ENCODE measurements around the gene CAPN5.
"Not testable (repeated sequence)": the region's sequence is repeated elsewhere in the genome, so short reads cannot be mapped to it uniquely, and the experiment has no call there.

CAPN5 gene

GRCh38 chr11:77040889-77041288 is 25.9 kb upstream of the CAPN5 start:
- no peak overlapping the region for H3K9ac ChIP-seq (ENCODE audit: low read depth in 1 of 2, low read length in 2 of 2)
- H3K4me3 ChIP-seq (ENCODE audit: low read depth in 1 of 2, low read length in 2 of 2): no peak overlapping the region
- no peaks in the 10 kb centered on the region for H3K9me3 ChIP-seq (ENCODE audit: control insufficient read depth in 1 of 2, low read length in 2 of 2)
- H3K27me3 ChIP-seq (ENCODE audit: control insufficient read depth in 1 of 2, insufficient read depth in 2 of 2, low read length in 2 of 2): peaks cover 9 to 17% of the 10 kb centered on the region in 2 donors
- H3K36me3 ChIP-seq (ENCODE audit: control insufficient read depth in 1 of 2, insufficient read depth in 2 of 2, low read length in 2 of 2): no peaks in the 10 kb centered on the region
- H3K4me1 ChIP-seq (ENCODE audit: control insufficient read depth in 1 of 2, insufficient read depth in 2 of 2, low read length in 2 of 2): peaks cover 10 to 15% of the 10 kb centered on the region in 2 donors
- H3K27ac ChIP-seq (ENCODE audit: low read depth, low read length): no peak overlapping the region

DNA sequence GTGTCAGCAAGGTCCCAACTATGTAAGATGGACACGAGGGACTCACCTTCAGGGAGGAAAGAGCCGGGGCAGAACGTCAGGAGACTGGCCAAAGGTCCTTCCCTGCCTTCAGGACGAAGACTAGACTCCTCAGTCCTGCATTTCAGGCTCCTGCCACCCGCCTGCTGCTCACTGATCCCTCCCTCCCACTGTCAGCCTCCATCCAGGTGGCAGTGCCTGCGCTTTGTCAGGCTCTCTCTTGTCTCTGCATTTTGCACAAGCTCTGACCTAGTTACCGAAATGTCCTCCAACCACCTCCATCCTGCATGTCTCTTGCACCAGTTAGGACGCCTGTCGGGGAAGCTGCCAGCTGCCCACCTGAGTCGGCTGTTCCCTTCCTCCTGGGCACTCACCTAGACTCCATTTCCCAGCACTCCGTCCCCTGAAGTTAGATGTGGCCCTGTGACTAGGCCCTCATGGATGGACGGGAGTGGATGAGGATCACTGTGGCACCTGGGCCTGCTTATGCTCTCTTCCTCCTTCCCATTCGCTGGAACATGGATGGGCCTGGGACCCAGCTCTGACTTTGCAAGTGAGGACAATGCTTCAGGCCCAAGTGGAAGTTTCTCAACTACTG is 24.6 kb upstream of the CAPN5 start:
- Histone ChIP-seq H3K4me3 (ENCODE audit: low read depth in 1 of 2, low read length in 2 of 2) (no peak overlapping the region), H3K36me3 (ENCODE audit: control insufficient read depth in 1 of 2, insufficient read depth in 2 of 2, low read length in 2 of 2) (no peaks in the 10 kb centered on the region), H3K27ac (ENCODE audit: low read depth, low read length) (no peak overlapping the region), H3K9ac (ENCODE audit: low read depth in 1 of 2, low read length in 2 of 2) (no peak overlapping the region), H3K27me3 (ENCODE audit: control insufficient read depth in 1 of 2, insufficient read depth in 2 of 2, low read length in 2 of 2) (peaks cover 9 to 17% of the 10 kb centered on the region in 2 donors), H3K9me3 (ENCODE audit: control insufficient read depth in 1 of 2, low read length in 2 of 2) (no peaks in the 10 kb centered on the region), H3K4me1 (ENCODE audit: control insufficient read depth in 1 of 2, insufficient read depth in 2 of 2, low read length in 2 of 2) (peaks cover 10 to 22% of the 10 kb centered on the region in 2 donors)

DNA sequence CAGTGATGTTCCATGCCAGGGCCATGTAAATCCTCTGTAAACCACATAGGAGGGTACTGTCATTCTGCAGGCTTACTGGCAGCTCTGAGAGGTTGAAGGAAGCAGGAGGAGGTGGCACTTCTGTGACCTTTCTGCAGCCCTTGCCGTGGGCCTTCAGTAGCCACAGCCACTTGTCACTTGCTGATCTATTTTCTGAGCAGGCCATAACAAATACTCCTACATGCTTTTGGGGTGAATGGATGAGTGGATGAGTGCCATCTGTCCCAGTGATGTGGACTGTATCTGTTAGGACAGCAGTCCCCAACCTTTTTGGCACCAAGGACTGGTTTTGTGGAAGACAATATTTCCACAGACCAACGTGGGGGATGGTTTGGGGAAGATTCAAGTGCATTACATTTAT is 22.4 kb upstream of the CAPN5 start:
- H3K9me3 ChIP-seq (ENCODE audit: control insufficient read depth in 1 of 2, low read length in 2 of 2): no peaks in the 10 kb centered on the region
- no peak overlapping the region for H3K4me3 ChIP-seq (ENCODE audit: low read depth in 1 of 2, low read length in 2 of 2)
- no peak overlapping the region for H3K9ac ChIP-seq (ENCODE audit: low read depth in 1 of 2, low read length in 2 of 2)
- H3K27me3 ChIP-seq (ENCODE audit: control insufficient read depth in 1 of 2, insufficient read depth in 2 of 2, low read length in 2 of 2): peaks cover 6 to 8% of the 10 kb centered on the region in 2 donors
- H3K4me1 ChIP-seq (ENCODE audit: control insufficient read depth in 1 of 2, insufficient read depth in 2 of 2, low read length in 2 of 2): peaks cover 19% of the 10 kb centered on the region in 2 donors
- no peak overlapping the region for H3K27ac ChIP-seq (ENCODE audit: low read depth, low read length)
- no peaks in the 10 kb centered on the region for H3K36me3 ChIP-seq (ENCODE audit: control insufficient read depth in 1 of 2, insufficient read depth in 2 of 2, low read length in 2 of 2)

- Histone ChIP-seq H3K4me1 (ENCODE audit: control insufficient read depth in 1 of 2, insufficient read depth in 2 of 2, low read length in 2 of 2) (peaks cover 20 to 21% of the 10 kb centered on the region in 2 donors), H3K27me3 (ENCODE audit: control insufficient read depth in 1 of 2, insufficient read depth in 2 of 2, low read length in 2 of 2) (peaks cover 6 to 8% of the 10 kb centered on the region in 2 donors), H3K4me3 (ENCODE audit: low read depth in 1 of 2, low read length in 2 of 2) (no peak overlapping the region), H3K27ac (ENCODE audit: low read depth, low read length) (no peak overlapping the region), H3K36me3 (ENCODE audit: control insufficient read depth in 1 of 2, insufficient read depth in 2 of 2, low read length in 2 of 2) (no peaks in the 10 kb centered on the region), H3K9ac (ENCODE audit: low read depth in 1 of 2, low read length in 2 of 2) (no peak overlapping the region), H3K9me3 (ENCODE audit: control insufficient read depth in 1 of 2, low read length in 2 of 2) (no peaks in the 10 kb centered on the region)
Measured at GRCh38 chr11:77044886-77045285, 21.9 kb upstream of the CAPN5 start.

GRCh38 chr11:77046060-77046501 is 20.7 kb upstream of the CAPN5 start:
- H3K27ac ChIP-seq (ENCODE audit: low read depth, low read length): no peak overlapping the region
- peak overlapping the region; percentile 11 to 27 for H3K9ac ChIP-seq (ENCODE audit: low read depth in 1 of 2, low read length in 2 of 2)
- no peaks in the 10 kb centered on the region for H3K36me3 ChIP-seq (ENCODE audit: control insufficient read depth in 1 of 2, insufficient read depth in 2 of 2, low read length in 2 of 2)
- peaks cover 20 to 21% of the 10 kb centered on the region in 2 donors for H3K4me1 ChIP-seq (ENCODE audit: control insufficient read depth in 1 of 2, insufficient read depth in 2 of 2, low read length in 2 of 2)
- H3K27me3 ChIP-seq (ENCODE audit: control insufficient read depth in 1 of 2, insufficient read depth in 2 of 2, low read length in 2 of 2): peaks cover 6 to 8% of the 10 kb centered on the region in 2 donors
- H3K9me3 ChIP-seq (ENCODE audit: control insufficient read depth in 1 of 2, low read length in 2 of 2): no peaks in the 10 kb centered on the region
- peak overlapping the region in 1 of 2 donors; percentile 17 for H3K4me3 ChIP-seq (ENCODE audit: low read depth in 1 of 2, low read length in 2 of 2)

DNA sequence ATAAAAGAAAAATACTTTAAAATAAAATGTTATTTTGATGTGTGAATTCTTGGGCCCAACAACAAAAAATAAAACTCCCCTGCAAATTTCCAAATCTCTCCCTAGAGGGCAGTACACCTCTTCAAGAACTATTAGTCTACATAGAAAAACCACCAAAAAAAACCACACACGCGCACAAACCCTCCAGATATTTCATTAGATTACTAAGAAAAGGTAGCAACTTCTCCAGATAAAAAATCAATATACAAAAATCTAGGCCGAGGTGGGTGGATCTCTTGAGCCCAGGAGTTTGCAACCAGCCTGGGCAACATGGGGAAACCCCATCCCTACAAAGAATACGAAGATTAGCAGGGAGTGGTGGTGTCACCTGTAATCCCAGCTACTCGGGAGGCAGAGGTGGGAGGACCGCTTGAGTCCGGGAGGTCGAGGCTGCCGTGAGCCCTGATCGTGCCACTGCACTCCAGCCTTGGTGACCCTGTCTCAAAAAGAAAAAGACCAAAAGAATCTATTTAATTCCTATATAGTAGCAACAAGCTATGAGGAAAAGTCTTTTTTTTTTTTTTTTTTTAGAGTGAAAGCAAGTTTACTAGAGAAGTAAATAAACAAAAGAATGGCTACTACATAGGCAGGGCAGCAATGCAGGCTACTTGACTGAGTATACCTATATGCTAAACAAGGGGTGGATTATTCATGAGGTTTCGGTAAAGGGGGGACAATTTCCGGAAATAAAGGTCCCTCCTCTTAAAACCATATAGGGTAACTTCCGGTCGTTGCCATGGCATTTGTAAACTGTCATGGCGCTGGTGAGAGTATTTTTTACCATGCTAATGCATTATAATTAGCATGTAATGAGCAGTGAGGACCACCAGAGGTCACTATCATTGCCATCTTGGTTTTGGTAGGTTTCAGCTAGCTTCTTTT is 19.5 kb upstream of the CAPN5 start:
- Histone ChIP-seq H3K27ac (ENCODE audit: low read depth, low read length) (no peak overlapping the region), H3K9me3 (ENCODE audit: control insufficient read depth in 1 of 2, low read length in 2 of 2) (no peaks in the 10 kb centered on the region), H3K27me3 (ENCODE audit: control insufficient read depth in 1 of 2, insufficient read depth in 2 of 2, low read length in 2 of 2) (peaks cover 6 to 8% of the 10 kb centered on the region in 2 donors), H3K4me3 (ENCODE audit: low read depth in 1 of 2, low read length in 2 of 2) (peak overlapping the region; percentile 69 to 72), H3K36me3 (ENCODE audit: control insufficient read depth in 1 of 2, insufficient read depth in 2 of 2, low read length in 2 of 2) (no peaks in the 10 kb centered on the region), H3K4me1 (ENCODE audit: control insufficient read depth in 1 of 2, insufficient read depth in 2 of 2, low read length in 2 of 2) (peaks cover 20 to 21% of the 10 kb centered on the region in 2 donors), H3K9ac (ENCODE audit: low read depth in 1 of 2, low read length in 2 of 2) (peak overlapping the region in 1 of 2 donors; percentile 53)

DNA sequence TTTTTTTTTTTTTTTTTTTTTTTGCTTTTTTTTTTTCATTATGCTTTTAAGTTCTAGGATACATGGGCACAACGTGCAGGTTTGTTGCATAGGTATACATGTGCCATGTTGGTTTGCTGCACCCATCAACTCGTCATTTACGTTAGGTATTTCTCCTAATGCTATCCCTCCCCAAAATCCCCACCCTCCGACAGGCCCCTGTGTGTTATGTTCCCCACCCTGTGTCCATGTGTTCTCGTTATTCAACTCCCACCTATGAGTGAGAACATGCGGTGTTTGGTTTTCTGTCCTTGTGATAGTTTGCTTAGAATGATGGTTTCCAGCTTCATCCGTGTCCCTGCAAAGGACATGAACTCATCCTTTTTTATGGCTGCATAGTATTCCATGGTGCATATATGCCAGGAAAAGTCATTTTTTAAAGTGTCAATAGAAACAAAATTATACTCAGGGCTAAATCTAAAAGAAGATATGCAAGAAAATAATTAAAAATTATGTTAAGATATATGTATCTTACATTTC is 18.8 kb upstream of the CAPN5 start:
- H3K36me3 ChIP-seq (ENCODE audit: control insufficient read depth in 1 of 2, insufficient read depth in 2 of 2, low read length in 2 of 2); H3K9me3 ChIP-seq (ENCODE audit: control insufficient read depth in 1 of 2, low read length in 2 of 2); H3K27me3 ChIP-seq (ENCODE audit: control insufficient read depth in 1 of 2, insufficient read depth in 2 of 2, low read length in 2 of 2); H3K27ac ChIP-seq (ENCODE audit: low read depth, low read length); H3K4me3 ChIP-seq (ENCODE audit: low read depth in 1 of 2, low read length in 2 of 2); H3K9ac ChIP-seq (ENCODE audit: low read depth in 1 of 2, low read length in 2 of 2): not testable (repeated sequence)
- H3K4me1 ChIP-seq (ENCODE audit: control insufficient read depth in 1 of 2, insufficient read depth in 2 of 2, low read length in 2 of 2): peaks cover 20 to 21% of the 10 kb centered on the region in 2 donors

DNA sequence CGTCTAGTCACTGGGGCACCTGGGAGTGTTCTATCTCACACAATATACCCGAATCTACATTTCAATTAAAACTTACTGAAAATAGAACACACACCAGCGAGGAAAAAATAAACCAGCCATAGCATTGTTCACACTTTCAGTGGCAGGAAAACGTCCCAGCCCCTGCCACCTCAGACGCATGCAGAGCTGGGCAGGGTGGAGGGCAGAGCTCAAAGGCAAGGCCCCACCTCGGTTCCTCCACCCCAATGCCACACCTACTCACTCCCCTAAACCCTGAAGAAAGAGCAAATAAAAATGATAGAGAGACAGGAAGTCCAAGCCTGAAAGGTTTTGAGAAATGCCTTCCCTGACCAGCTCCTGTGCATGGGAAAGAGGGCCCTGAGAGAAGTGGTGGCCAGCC is 17.7 kb upstream of the CAPN5 start:
- peaks cover 6 to 8% of the 10 kb centered on the region in 2 donors for H3K27me3 ChIP-seq (ENCODE audit: control insufficient read depth in 1 of 2, insufficient read depth in 2 of 2, low read length in 2 of 2)
- H3K9ac ChIP-seq (ENCODE audit: low read depth in 1 of 2, low read length in 2 of 2): peak overlapping the region in 1 of 2 donors; percentile 56
- H3K36me3 ChIP-seq (ENCODE audit: control insufficient read depth in 1 of 2, insufficient read depth in 2 of 2, low read length in 2 of 2): no peaks in the 10 kb centered on the region
- no peaks in the 10 kb centered on the region for H3K9me3 ChIP-seq (ENCODE audit: control insufficient read depth in 1 of 2, low read length in 2 of 2)
- no peak overlapping the region for H3K4me3 ChIP-seq (ENCODE audit: low read depth in 1 of 2, low read length in 2 of 2)
- peak overlapping the region; percentile 42 for H3K27ac ChIP-seq (ENCODE audit: low read depth, low read length)
- peaks cover 20 to 21% of the 10 kb centered on the region in 2 donors for H3K4me1 ChIP-seq (ENCODE audit: control insufficient read depth in 1 of 2, insufficient read depth in 2 of 2, low read length in 2 of 2)

- Histone ChIP-seq H3K9ac (ENCODE audit: low read depth in 1 of 2, low read length in 2 of 2) (no peak overlapping the region), H3K4me3 (ENCODE audit: low read depth in 1 of 2, low read length in 2 of 2) (no peak overlapping the region), H3K27ac (ENCODE audit: low read depth, low read length) (no peak overlapping the region), H3K4me1 (ENCODE audit: control insufficient read depth in 1 of 2, insufficient read depth in 2 of 2, low read length in 2 of 2) (peaks cover 11 to 13% of the 10 kb centered on the region in 2 donors), H3K27me3 (ENCODE audit: control insufficient read depth in 1 of 2, insufficient read depth in 2 of 2, low read length in 2 of 2) (no peaks in the 10 kb centered on the region), H3K36me3 (ENCODE audit: control insufficient read depth in 1 of 2, insufficient read depth in 2 of 2, low read length in 2 of 2) (no peaks in the 10 kb centered on the region), H3K9me3 (ENCODE audit: control insufficient read depth in 1 of 2, low read length in 2 of 2) (peaks cover 8% of the 10 kb centered on the region in 2 donors)
Measured at GRCh38 chr11:77051511-77051910, 15.3 kb upstream of the CAPN5 start.

GRCh38 chr11:77052518-77052917 is 14.3 kb upstream of the CAPN5 start:
- H3K36me3 ChIP-seq (ENCODE audit: control insufficient read depth in 1 of 2, insufficient read depth in 2 of 2, low read length in 2 of 2): no peaks in the 10 kb centered on the region
- no peaks in the 10 kb centered on the region for H3K27me3 ChIP-seq (ENCODE audit: control insufficient read depth in 1 of 2, insufficient read depth in 2 of 2, low read length in 2 of 2)
- H3K27ac ChIP-seq (ENCODE audit: low read depth, low read length): no peak overlapping the region
- no peak overlapping the region for H3K9ac ChIP-seq (ENCODE audit: low read depth in 1 of 2, low read length in 2 of 2)
- H3K4me1 ChIP-seq (ENCODE audit: control insufficient read depth in 1 of 2, insufficient read depth in 2 of 2, low read length in 2 of 2): peaks cover 8 to 9% of the 10 kb centered on the region in 2 donors
- H3K4me3 ChIP-seq (ENCODE audit: low read depth in 1 of 2, low read length in 2 of 2): no peak overlapping the region
- H3K9me3 ChIP-seq (ENCODE audit: control insufficient read depth in 1 of 2, low read length in 2 of 2): peaks cover 15% of the 10 kb centered on the region in 2 donors
